Activated naive CD8-positive, alpha-beta T cell treated with anti-CD3 and anti-CD28 coated beads, Interleukin-2, amount 50 U/mL, for 16 hours (primary cell): ENCODE measurements around the gene PHOSPHO2.
"Not testable (repeated sequence)": the region's sequence is repeated elsewhere in the genome, so short reads cannot be mapped to it uniquely, and the experiment has no call there.

Experiments used
- DNase-seq: peaks from one replicate; pipeline ENCODE4 v3.0.0-alpha.2; 2020; ENCODE audit warnings: low read depth, low spot score

PHOSPHO2 gene

GRCh38 chr2:169683425-169684134, 10.7 kb upstream of the PHOSPHO2 start:
- DNase-seq: no peak

GRCh38 chr2:169684135-169684565, 10.1 kb upstream of the PHOSPHO2 start:
- DNase-seq: no peak

GRCh38 chr2:169684712-169685111, 9.6 kb upstream of the PHOSPHO2 start:
- DNase-seq: not testable (repeated sequence)

GRCh38 chr2:169686825-169687224, 7.4 kb upstream of the PHOSPHO2 start:
- DNase-seq: not testable (repeated sequence)

- not testable (repeated sequence) for DNase-seq
Observed at GRCh38 chr2:169687943-169688342, 6.3 kb upstream of the PHOSPHO2 start.

- DNase-seq: no peak
Observed at GRCh38 chr2:169690958-169691357, 3.3 kb upstream of the PHOSPHO2 start.

- DNase-seq: no peak
Observed at GRCh38 chr2:169692718-169693117, 1.6 kb upstream of the PHOSPHO2 start.

- DNase-seq: no peak
Observed at GRCh38 chr2:169693360-169693759, 909 bp upstream of the PHOSPHO2 start.

- no peak for DNase-seq
Observed at GRCh38 chr2:169694894-169695260, 608 bp downstream of the PHOSPHO2 start.

GRCh38 chr2:169696381-169696780, 2.1 kb downstream of the PHOSPHO2 start:
- no peak for DNase-seq

GRCh38 chr2:169699173-169699572, 4.9 kb downstream of the PHOSPHO2 start:
- DNase-seq: not testable (repeated sequence)

- no peak for DNase-seq
Observed at GRCh38 chr2:169702996-169703395, 8.7 kb downstream of the PHOSPHO2 start.

- no peak for DNase-seq
Observed at GRCh38 chr2:169704160-169704708, 10.0 kb downstream of the PHOSPHO2 start.

- DNase-seq: no peak
Observed at GRCh38 chr2:169705927-169706326, 11.7 kb downstream of the PHOSPHO2 start.

GRCh38 chr2:169707626-169708025, 13.4 kb downstream of the PHOSPHO2 start:
- no peak for DNase-seq

GRCh38 chr2:169709331-169709730, 15.1 kb downstream of the PHOSPHO2 start:
- no peak for DNase-seq

GRCh38 chr2:169709981-169710380, 15.7 kb downstream of the PHOSPHO2 start:
- no peak for DNase-seq

- DNase-seq: no peak
Observed at GRCh38 chr2:169711751-169712509, 17.7 kb downstream of the PHOSPHO2 start.

- no peak for DNase-seq
Observed at GRCh38 chr2:169712791-169713227, 18.5 kb downstream of the PHOSPHO2 start.

GRCh38 chr2:169713331-169713730, 19.1 kb downstream of the PHOSPHO2 start:
- DNase-seq: no peak

- DNase-seq: no peak
Observed at GRCh38 chr2:169714699-169715098, 20.4 kb downstream of the PHOSPHO2 start.

GRCh38 chr2:169715379-169716237, 21.3 kb downstream of the PHOSPHO2 start:
- no peak for DNase-seq
